OCI-LY3 (cell line): ENCODE data around the gene CDC5L.

ENCODE experiments used
- H2AFZ ChIP-seq: fragments of 200-600, 300-600 bp; shearing (Covaris generic); 2 replicates; pipeline ENCODE4 v1.6.0; 2014; ENCODE audit warnings: antibody characterized with exemption, low read depth, low read length
- H3K27ac ChIP-seq: fragments of 200-600, 300-600 bp; sonication (generic); 2 replicates; pipeline ENCODE4 v1.5.1; 2014; ENCODE audit warnings: mild to moderate bottlenecking, low read length, moderate library complexity, mixed read lengths
- H3K27me3 ChIP-seq: fragments of 200-600, 300-600 bp; sonication (generic); 2 replicates; pipeline ENCODE4 v1.6.1; 2014; ENCODE audit warnings: low read depth, low read length, mixed read lengths
- H3K36me3 ChIP-seq: fragments of 200-600, 300-600 bp; sonication (generic); replicated peaks from 2 replicates; pipeline ENCODE3; 2014; ENCODE audit warnings: low read depth, low read length, mixed read lengths
- H3K4me1 ChIP-seq: fragments of 300-600, 200-600 bp; sonication (generic); 2 replicates; pipeline ENCODE4 v1.6.1; 2014; ENCODE audit warnings: low read length, mixed read lengths
- H3K4me2 ChIP-seq: fragments of 200-600, 300-600 bp; sonication (generic); 2 replicates; pipeline ENCODE4 v1.6.1; 2014; ENCODE audit warnings: low read length, mixed read lengths
- H3K4me3 ChIP-seq: fragments of 300-600, 200-600 bp; sonication (generic); 2 replicates; pipeline ENCODE4 v1.5.1; 2014; ENCODE audit warnings: antibody characterized with exemption, mild to moderate bottlenecking, low read length, moderate library complexity
- H3K79me2 ChIP-seq: fragments of 300-600, 200-600 bp; shearing (Covaris generic); 2 replicates; pipeline ENCODE4 v1.6.1; 2014; ENCODE audit warnings: mild to moderate bottlenecking, low read length, mixed read lengths
- H3K9ac ChIP-seq: fragments of 300-600, 200-600 bp; shearing (Covaris generic); 2 replicates; pipeline ENCODE4 v1.6.0; 2014; ENCODE audit warnings: mild to moderate bottlenecking, low read length, moderate library complexity
- H3K9me3 ChIP-seq: fragments of 200-600, 300-600 bp; shearing (Covaris generic); 2 replicates; pipeline ENCODE4 v1.6.1; 2014; ENCODE audit warnings: low read length, mixed read lengths; ENCODE audit not compliant: insufficient read depth
- H4K20me1 ChIP-seq: fragments of 200-600, 300-600 bp; sonication (generic); 2 replicates; pipeline ENCODE4 v1.6.1; 2016; ENCODE audit warnings: low read length, mixed read lengths; ENCODE audit not compliant: insufficient read depth
- CTCF ChIP-seq: fragments of 200-600, 300-600 bp; sonication (generic); IDR thresholded peaks from 2 replicates; pipeline ENCODE4 v1.5.1; 2014; ENCODE audit warnings: antibody characterized with exemption, low read length, low read depth
- EZH2phosphoT487 ChIP-seq: fragments of 200-600 bp; shearing (Covaris generic); IDR thresholded peaks from 2 replicates; pipeline ENCODE4 v1.6.1; 2018; ENCODE audit warnings: antibody characterized with exemption, mixed run types, low read depth

The CDC5L gene

GRCh38 chr6:44423306-44423705 lies 35.8 kb downstream of the CDC5L start:
- Histone ChIP-seq H3K79me2 (no peaks in the 10 kb centered on the region), H3K27me3 (no peaks in the 10 kb centered on the region), H2AFZ (no peak overlapping the region), H3K9ac (no peak overlapping the region), H3K9me3 (no peaks in the 10 kb centered on the region), H3K4me2 (no peak overlapping the region), H3K27ac (no peak overlapping the region), H3K4me1 (no peaks in the 10 kb centered on the region), H4K20me1 (peaks cover 11% of the 10 kb centered on the region; the same call in 1 of the 2 replicates), H3K4me3 (no peak overlapping the region), H3K36me3 (peaks cover 67% of the 10 kb centered on the region)
- TF ChIP-seq CTCF (no peak), EZH2phosphoT487 (no peak)

GRCh38 chr6:44425951-44426350 lies 38.4 kb downstream of the CDC5L start:
- H3K27ac ChIP-seq: no peak overlapping the region
- no peak for TF ChIP-seq EZH2phosphoT487
- TF ChIP-seq CTCF: no peak
- H3K27me3 ChIP-seq: no peaks in the 10 kb centered on the region

GRCh38 chr6:44428682-44429081 lies 41.2 kb downstream of the CDC5L start:
- Histone ChIP-seq H3K4me3 (no peak overlapping the region), H3K9me3 (no peaks in the 10 kb centered on the region), H3K27ac (no peak overlapping the region), H3K4me1 (peaks cover 10% of the 10 kb centered on the region), H3K27me3 (no peaks in the 10 kb centered on the region), H3K79me2 (no peaks in the 10 kb centered on the region), H3K9ac (no peak overlapping the region), H2AFZ (no peak overlapping the region), H3K36me3 (peaks cover 40% of the 10 kb centered on the region), H3K4me2 (no peak overlapping the region), H4K20me1 (no peaks in the 10 kb centered on the region)
- TF ChIP-seq CTCF: no peak
- no peak for TF ChIP-seq EZH2phosphoT487

More at GRCh38 chr6:44425951-44426350, 38.4 kb downstream of the CDC5L start:
- Histone ChIP-seq H3K79me2 (no peaks in the 10 kb centered on the region), H3K4me1 (no peaks in the 10 kb centered on the region), H3K4me2 (no peak overlapping the region), H3K9me3 (no peaks in the 10 kb centered on the region), H3K9ac (no peak overlapping the region), H4K20me1 (peaks cover 6% of the 10 kb centered on the region; the same call in 1 of the 2 replicates), H2AFZ (no peak overlapping the region), H3K4me3 (no peak overlapping the region), H3K36me3 (peaks cover 56% of the 10 kb centered on the region)

GRCh38 chr6:44430326-44430725 lies 42.8 kb downstream of the CDC5L start:
- TF ChIP-seq CTCF: no peak
- no peak for TF ChIP-seq EZH2phosphoT487
- no peaks in the 10 kb centered on the region for H3K9me3 ChIP-seq
- peaks cover 10% of the 10 kb centered on the region for H3K4me1 ChIP-seq
- H3K4me3 ChIP-seq: no peak overlapping the region
- no peak overlapping the region for H2AFZ ChIP-seq
- peaks cover 37% of the 10 kb centered on the region for H3K36me3 ChIP-seq
- no peak overlapping the region for H3K4me2 ChIP-seq
- 0 out of 2 replicates have a peak, but pooled peaks cover 4% of the 10 kb centered on the region for H4K20me1 ChIP-seq
- no peaks in the 10 kb centered on the region for H3K27me3 ChIP-seq
- no peak overlapping the region for H3K9ac ChIP-seq
- no peaks in the 10 kb centered on the region for H3K79me2 ChIP-seq
- H3K27ac ChIP-seq: no peak overlapping the region
